ENCODE results near the gene GASK1B.

- no peak for TF ChIP-seq CTCF (conservative IDR thresholded peaks at IDR 0.05; ENCODE audit: low read length)
- no peak for TF ChIP-seq EZH2phosphoT487 (IDR thresholded peaks at IDR 0.05; ENCODE audit: borderline replicate concordance)
These were observed 6.1 kb downstream of the GASK1B start for GRCh38 chr4:158166701-158167100.

Measured in Loucy (cell line).